Left ventricle myocardium superior (tissue), 1 donor: Measurements from ENCODE around the gene CCDC192. TPM values are rescaled to one million over a fixed set of nuclear protein-coding genes. Genes with fewer than 3 reads are reported as not detected.
"Not testable (repeated sequence)": the region's sequence is repeated elsewhere in the genome, so short reads cannot be mapped to it uniquely, and the experiment has no call there.

Experiments used
- ATAC-seq: fragments of 200-7000 bp; cut with Tn5 transposase; one replicate; pipeline ENCODE4 v1.9.1; 2020; ENCODE audit warnings: mild to moderate bottlenecking, moderate library complexity
- DNase-seq: peaks from one replicate; pipeline ENCODE4 v3.0.0-alpha.2; 2020
- intact Hi-C: fragments of 100-400 bp; cut with micrococcal nuclease; formaldehyde crosslinking; loops from one replicate; pipeline ENCODE4 v1.11.0; 2022
- total RNA-seq: library from RNA; stranded (reverse); fragmentation: NEBNext Ultra II Directional; extraction: Animal tissue kit (Norgen Biotek cat#: 25700); gene quantifications from one replicate; pipeline ENCODE4 v1.2.1, GENCODE V29; 2021
- donor health status: DM: no; HTN: yes; CAD: no; lungs with severe emphysema.

CCDC192 gene
- total RNA-seq, 1 donor from 2014 or later, result not detected

DNA sequence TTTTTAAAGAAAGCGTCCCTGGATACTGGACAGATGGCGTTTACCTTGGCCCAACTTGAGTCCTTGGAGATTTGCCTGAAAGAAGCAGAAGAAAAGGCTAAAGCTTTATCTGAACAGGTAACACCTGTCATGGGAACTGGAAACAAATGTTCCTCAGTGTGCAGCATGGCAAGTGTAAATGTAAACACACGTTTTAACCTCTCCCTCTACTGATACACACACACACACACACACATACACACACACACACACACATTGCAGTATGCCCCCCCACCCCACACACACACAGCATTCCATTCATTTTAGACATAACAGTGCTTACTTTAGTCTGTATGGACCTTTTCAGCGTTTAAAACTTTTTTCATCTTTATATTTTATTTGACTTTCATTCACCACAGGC is 51.1 kb downstream of the CCDC192 start:
- no peak for DNase-seq
- intact Hi-C loops, result no loop called here
- ATAC-seq, result no peak

DNA sequence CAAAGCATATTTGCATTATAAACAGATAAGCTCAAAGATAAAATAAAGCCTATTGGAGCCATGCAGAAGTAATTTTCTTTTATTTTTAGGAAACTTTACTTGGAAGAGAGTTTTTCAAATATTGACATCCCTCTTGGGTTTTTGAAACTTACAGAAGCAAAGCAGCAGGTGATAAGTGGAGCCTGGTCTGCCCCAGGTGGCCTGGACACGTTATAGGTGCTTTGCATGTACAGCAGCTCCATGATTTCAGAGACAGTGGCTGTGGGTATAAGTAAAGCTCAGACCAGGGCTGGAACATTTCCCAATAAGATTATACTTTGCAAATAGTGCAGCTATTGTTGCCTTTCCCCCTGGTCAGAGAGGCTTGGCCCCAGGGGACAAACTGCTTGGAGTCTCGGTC is 51.5 kb downstream of the CCDC192 start:
- DNase-seq (no peak), ATAC-seq (no peak)
- intact Hi-C loops, result no loop called here

DNA sequence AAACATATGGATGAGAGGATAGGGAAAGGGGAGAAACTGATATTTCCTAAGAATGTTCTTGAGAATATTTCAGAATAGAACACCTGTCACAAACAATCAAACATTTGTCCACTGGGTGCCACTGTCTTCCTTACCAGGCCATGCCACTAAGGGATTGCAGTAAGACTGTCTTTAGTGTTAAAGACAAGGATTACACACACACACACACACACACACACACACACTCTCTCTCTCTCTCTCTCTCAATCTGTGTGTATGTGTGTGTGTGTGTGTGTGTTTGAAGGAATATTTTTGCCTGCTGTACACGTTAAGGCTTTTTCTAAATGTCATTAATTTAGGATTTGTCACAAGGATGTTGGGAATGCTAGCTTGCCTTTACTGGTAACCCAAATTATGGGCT is 54.4 kb downstream of the CCDC192 start:
- intact Hi-C loops, result no loop called here
- DNase-seq (no peak), ATAC-seq (peak; percentile 64)

DNA sequence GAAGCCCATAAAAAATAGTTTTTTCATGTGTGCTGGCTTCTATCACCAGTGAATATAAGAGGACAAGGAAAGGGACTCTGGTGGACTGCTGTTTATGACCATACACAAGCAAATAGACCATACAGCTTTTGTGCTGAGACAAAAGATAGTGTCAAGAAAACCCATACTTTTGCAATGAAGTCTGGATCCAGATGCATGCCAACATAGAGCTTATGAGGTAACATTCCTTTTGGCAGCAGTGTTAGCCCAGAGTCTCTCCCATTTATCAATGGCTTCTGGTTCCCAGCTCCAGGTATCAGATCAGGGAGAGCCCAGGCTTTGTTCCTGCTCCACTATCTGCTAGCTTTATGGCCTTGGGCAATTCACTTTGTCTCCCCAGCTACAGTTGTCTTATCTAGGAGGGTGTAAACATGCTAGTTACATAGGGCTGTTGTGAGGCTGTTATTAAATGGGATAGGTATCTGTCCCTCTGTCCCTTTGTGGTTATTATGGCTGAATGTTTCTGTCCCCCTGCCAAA is 55.6 kb downstream of the CCDC192 start:
- no peak for ATAC-seq
- no peak for DNase-seq
- intact Hi-C loops, result no loop called here

DNA sequence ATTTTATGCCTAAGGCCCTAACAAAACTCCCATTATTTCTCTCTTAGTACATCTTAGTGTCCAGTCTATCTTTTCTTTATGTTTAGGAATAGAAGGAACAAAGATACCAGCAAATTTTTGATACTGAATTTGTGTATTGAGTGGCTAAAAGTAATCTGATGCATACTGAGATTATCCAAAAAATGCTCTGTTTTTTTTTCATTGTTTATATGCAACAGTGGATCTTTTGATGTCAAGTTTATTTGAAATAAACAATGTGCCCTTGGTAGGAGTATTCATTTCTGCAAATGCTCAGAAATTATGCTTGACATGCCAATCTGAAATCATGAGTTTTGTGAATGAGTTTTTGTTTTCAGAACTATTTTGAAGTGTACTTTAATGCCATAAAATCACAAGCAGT is 58.7 kb downstream of the CCDC192 start:
- ATAC-seq, result no peak
- intact Hi-C loops, result no loop called here

DNA sequence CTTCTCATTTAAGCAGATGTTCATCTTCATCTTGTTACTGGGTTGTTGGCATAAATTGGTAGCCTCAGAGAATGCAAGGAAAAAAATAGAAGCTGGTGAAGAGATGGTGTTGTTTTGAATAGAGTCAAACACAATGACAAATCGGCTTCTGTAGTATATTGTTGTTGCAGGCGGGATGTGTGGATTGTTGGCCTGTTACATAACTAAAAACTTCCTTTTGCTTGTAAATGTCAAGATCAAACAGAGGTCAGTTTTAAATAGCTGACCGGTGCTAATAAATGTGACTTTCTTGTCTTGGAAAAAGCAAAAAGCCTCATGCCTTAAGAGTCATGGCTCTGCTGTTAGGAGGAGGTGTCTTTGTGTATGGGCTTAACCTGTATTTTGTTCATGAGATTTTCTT is 59.2 kb downstream of the CCDC192 start:
- ATAC-seq, result no peak
- intact Hi-C loops, result no loop called here
- no peak for DNase-seq

More for the DNA sequence above, 58.7 kb downstream of the CCDC192 start:
- DNase-seq, result no peak

DNA sequence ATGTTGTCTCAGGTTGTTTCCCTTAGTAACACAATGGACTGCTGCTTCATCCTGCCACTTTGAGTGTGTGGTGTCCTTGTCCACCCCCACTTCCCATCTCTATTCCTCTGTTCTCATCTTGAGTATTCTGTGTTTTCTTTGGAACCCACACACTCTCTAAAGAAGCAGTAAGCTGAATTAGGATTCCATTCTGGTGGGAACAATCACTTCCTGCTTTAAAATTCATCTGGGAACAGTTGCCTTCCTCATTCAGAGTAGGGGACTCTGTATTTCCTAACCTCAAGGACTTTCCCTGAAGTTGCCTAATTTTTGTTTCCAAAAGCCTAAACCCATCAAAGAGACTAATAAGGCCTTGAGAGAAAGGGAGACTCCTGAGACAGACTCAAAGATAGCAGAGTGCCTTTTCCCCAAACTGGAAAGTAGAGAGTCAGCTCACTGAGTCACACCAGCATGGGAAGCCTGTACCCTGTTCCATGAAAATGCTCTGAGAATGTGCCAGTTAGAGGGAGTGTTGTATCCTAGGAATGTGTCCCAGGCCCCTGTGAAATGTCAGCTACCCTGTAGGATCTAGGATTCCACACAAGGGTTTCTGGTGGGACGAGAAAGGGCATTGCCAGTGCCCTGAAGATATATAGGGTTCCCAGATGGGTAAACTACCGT is 63.6 kb downstream of the CCDC192 start:
- peak; percentile 19 for ATAC-seq
- intact Hi-C loops, result no loop called here

DNA sequence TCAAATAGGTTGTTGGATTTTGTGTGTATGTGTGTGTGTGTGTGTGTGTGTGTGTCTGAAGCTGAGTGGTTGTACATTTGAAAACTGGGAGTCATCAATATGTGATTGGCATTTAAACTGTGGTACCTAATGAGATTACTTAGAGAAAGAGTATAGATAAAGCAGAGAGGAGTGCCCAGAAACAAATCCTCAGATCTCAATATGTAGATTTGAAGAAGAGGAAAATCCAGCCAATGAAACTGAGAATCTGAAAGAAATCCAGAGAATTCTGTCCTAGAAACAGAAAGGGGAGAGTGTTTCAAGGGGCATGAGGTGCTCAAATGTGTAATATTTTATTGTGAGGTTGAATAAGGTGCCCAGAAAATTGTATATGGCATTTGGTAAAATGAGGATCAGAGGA is 66.2 kb downstream of the CCDC192 start:
- ATAC-seq (no peak), DNase-seq (no peak)
- intact Hi-C loops, result no loop called here

More for the DNA sequence above, 63.6 kb downstream of the CCDC192 start:
- DNase-seq, result no peak

DNA sequence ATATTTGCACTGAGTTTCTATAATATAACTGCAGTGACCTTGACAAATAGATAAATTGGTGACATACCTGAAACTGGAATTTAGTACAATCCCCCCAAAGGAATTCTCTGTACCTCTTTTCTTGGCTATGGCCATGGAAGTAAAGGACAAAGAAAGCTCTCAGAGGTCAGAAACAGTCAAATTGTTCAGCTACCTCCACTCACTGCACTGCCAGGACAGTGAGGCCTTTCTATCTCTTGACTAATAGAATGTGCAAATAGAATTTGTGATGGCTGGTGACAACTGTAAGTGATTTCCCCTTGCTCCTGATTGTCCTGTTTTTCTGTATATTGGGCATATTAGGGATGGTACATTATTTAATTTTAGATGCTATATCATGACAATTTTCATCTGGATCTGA is 67.1 kb downstream of the CCDC192 start:
- ATAC-seq (peak; percentile 47), DNase-seq (no peak)
- intact Hi-C loops, result no loop called here

DNA sequence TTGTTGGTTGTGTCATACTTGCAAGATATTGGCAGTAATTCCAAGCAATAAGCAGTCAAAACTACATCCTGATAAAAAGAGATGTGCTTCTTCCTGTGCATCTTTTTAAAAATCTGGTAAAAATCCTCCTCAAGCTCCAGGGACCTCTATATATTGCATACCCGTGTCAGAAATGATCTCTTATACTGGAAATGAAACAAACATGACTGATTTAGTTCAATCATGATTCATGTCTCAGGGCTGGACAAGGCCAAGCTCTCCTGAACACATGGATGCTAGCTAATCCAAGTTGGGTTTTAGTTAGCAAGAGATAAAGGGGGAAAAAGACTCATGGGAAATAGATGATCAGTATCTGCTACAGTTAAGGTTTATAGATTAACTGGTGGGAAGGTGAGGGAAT is 69.3 kb downstream of the CCDC192 start:
- no peak for ATAC-seq
- intact Hi-C loops, result no loop called here
- DNase-seq, result no peak

DNA sequence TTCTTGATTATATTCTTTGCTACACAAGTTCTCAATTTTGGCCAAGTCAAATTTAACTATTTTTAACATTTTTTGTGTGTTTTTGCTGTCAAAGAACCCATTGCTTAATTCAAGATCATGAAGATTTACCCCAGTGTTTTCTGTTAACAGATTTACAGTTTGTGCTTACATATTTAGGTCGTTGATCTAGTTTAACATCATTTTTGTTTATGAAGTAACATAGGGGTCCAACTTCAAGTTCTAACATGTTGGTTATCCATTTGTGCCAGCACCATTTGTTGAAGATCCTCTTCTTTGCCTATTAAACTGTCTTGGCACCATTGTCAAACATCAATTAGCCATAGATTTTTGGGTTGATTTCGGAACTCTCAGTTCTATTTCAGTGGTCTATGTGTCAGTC is 71.0 kb downstream of the CCDC192 start:
- intact Hi-C loops, result no loop called here
- DNase-seq (no peak), ATAC-seq (no peak)

DNA sequence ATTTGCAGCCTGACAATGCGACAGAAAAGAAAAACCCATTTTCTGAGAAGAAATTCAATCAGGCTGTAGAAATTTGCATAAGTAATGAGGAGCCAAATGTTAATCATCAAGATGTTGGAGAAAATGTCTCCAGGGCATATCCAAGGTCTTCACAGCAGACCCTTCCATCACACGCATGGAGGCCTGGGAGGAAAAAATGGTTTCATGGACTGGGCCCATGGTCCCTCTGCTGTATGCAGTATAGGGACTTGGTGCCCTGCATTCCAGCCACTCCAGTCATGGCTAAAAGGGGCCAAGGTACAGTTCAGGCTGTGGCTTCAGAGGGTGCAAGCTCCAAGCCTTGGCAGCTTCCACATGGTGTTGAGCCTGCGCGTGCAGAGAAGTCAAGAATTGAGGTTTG is 73.3 kb downstream of the CCDC192 start:
- intact Hi-C loops, result no loop called here
- ATAC-seq (no peak), DNase-seq (no peak)

DNA sequence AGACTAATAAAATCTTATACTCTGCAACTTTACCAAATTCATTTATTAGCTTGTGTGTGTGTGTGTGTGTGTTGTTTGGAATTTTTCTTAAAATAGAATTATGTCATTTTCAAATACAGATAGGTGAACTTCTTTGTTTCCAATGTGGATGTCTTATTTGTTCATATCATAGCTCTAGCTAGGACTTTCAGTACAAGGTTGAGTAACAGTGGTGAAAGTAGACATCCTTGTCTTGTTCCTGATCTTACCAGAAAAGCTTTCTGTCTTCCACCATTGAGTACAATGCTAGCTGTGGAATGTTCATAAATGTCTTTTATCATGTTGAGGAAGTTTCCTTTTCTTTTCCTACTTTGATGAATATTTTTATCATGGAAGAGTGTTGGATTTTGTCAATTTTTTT is 74.8 kb downstream of the CCDC192 start:
- no peak for ATAC-seq
- intact Hi-C loops, result no loop called here
- no peak for DNase-seq

DNA sequence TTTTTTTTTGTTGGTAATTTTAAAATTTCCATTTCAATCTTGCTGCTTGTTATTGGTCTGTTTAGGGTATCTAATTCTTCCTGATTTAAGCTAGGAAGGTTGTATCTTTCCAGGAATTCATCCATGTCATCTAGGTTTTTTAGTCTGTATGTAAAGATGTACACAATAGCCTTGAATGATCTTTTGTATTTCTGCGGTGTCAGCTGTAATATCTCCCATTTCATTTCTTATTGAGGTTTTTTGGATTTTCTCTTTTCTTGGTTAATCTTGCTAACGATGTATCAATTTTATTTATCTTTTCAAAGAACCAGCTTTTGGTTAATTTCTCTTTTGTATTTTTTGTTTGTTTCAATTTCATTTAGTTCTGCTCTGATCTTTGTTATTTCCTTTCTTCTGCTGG is 79.3 kb downstream of the CCDC192 start:
- intact Hi-C loops, result not testable (repeated sequence)

DNA sequence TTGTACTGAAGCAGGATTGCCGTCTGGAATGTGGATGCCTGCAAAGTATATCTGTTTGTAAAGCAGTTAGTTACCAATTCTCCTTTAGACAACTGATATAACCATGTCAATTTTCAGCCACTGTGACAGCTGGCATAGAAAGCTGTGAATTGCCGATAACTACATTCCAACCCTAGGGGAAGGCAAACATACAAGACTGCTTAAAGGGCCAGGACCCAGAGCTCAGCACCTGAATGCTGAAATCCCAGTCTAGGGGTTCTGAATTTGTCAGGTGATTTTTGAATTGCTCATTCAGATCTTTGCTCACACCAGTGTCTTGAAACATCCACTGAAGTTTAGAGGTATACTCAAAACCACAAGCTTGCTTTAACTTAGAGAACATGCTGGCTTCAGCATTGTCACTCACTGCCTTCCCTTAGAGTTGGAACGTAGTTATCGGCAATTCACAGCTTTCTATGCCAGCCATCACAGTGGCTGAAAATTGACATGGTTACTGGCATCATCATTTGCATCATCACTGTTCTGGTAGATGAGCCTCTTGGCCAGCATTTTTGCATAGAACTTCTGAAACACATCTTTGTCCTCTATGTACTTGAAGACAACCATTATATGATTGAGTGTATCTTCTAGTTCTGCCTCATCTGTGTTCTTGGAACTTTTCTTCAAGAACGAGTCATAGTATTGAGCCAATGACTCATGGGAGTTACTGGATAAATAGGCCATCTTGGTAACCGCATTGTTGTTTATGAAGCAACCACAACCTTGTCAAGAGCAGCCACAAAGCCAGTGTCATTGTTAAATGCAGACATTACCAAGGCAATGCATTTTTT is 82.1 kb downstream of the CCDC192 start:
- ATAC-seq, result peak; percentile 65
- intact Hi-C loops, result no loop called here
- no peak for DNase-seq

More for the DNA sequence above, 79.3 kb downstream of the CCDC192 start:
- not testable (repeated sequence) for ATAC-seq, DNase-seq

DNA sequence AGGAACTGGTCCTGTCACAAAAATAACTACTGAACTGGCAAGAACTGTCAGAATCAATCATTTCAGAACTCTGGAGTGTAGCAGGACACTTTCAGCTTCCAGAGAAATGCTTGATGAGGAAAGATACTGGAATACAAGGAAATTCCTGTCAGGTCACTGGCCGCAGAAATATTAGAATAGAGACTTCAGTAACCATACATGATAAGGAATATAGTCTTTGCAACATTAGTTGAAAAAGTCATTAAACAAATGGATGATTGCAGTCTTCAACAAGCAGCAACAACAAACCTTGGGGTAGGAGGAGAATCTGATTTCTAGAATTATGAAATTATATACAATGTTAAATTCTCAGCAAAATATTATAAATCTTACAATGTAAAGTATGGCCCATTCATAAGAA is 88.2 kb downstream of the CCDC192 start:
- no peak for DNase-seq
- ATAC-seq, result no peak
- intact Hi-C loops, result no loop called here

DNA sequence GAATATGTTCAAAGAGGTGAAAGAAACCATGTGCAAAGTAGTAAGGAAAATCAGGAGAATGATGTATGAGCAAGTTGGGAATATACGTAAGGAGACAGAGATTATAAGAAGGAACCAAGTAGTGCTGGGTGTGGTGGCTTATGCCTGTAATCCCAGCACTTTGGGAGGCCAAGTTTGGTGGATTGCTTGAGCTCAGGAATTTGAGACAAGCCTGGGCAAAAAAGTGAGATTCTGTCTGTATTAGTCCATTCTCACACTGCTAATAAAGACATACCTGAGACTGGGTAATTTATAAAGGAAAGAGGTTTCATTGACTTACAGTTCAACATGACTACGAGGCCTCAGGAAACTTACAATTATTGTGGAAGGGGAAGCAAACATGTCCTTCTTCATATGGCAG is 88.7 kb downstream of the CCDC192 start:
- ATAC-seq, DNase-seq, intact Hi-C loops: not testable (repeated sequence)

DNA sequence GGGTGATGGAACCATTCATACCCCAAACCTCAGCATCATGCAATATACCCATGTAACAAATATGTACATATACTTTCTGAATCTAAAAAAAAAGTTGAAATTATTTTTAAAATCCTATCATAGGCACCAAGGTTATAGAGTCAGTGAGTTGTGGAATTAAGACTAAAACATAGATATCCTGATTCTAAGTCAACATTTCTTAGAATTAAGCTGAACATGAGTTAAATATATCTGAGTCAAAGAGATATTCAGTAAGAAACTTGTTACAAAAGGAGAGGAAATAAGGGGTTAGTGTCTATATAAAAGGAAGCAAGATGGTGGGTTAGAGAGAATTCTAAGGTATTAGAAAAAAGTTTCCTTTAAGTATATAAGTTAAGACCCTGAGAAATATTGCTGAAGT is 89.9 kb downstream of the CCDC192 start:
- DNase-seq (no peak), ATAC-seq (no peak)
- intact Hi-C loops, result no loop called here

DNA sequence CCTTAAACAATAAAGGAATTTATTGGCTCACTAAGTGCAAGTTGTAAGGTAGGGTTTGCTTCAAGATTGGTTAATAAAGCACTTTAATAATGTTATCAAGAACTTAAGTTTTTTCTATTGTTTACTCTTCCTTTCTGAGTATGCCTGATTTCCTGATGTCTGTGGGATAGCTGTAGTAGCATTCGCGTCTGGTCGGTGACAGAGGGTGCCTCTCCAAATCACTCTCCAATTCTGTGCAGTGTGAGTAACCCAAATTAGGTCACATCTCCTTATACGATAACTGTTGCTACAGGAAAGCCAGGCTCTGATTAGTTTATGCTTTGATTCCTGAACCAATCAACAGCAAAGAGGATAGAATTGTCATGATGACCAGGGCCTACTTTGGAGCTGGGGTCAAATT is 90.7 kb downstream of the CCDC192 start:
- no peak for DNase-seq
- no peak for ATAC-seq
- intact Hi-C loops, result no loop called here

DNA sequence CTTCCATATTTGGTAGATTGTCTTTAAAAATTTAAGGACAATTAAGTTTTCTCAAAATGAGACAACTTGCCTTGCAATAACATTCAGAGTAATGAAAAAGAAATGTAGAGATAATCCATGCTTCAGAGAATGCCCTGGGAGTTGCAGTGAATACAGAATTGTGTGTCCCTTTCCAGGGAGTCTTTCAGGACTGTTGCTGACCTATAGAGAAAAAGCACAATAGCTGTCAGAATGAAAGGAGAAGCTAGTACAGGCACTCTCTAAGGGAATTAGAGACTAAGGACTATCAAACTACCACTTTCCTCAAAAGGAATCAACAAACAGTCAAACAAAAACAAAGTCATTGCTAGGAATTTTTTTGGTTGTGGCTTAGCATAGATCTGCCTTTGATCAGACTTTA is 93.0 kb downstream of the CCDC192 start:
- DNase-seq (no peak), ATAC-seq (no peak)
- intact Hi-C loops, result no loop called here
